IMR-90 (cell line): Measurements from ENCODE around the gene SLC38A5.

Experiments used
- CTCF ChIP-seq: conservative IDR thresholded peaks from 2 replicates; pipeline ENCODE4 v1.5.1; 2012; ENCODE audit warnings: mild to moderate bottlenecking, low read depth, low read length, improper control_type of control experiment
- RCOR1 ChIP-seq: IDR thresholded peaks from 2 replicates; pipeline ENCODE4 v1.6.1; 2012; ENCODE audit warnings: mild to moderate bottlenecking, low read length, improper control_type of control experiment; ENCODE audit not compliant: insufficient replicate concordance

GRCh38 chrX:48511560-48511959 is 41.5 kb upstream of the SLC38A5 start:
- TF ChIP-seq RCOR1 (no peak), CTCF (peak; percentile 43)
